Measurements from ENCODE around the gene ACTBL2. TPM values are rescaled to one million over a fixed set of nuclear protein-coding genes. Genes with fewer than 3 reads are reported as not detected.
"Not testable (repeated sequence)": the region's sequence is repeated elsewhere in the genome, so short reads cannot be mapped to it uniquely, and the experiment has no call there.

The ACTBL2 gene
- total and polyA plus RNA-seq, 2 donors = 0.07 TPM; not detected in 1

DNA sequence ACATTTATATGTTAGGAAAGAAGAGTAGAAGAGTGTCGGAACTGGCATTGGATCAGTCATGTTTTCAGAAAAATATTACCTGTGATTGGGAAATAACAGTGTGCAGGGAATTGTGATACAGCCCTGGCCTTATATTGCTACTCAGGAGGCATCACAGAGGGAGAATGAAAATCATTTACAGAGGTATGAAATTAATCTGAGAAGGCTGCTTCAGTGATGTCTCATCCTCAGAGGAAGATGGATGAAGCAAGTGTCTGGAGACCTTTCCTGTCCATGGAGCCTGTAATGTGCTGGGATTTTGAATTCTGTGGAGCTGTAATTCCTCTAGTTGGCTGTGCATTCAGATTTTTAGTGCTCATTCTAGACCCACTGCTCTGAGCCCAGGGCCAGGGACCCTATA is 3.8 kb downstream of the ACTBL2 start:
- no peaks in the 10 kb centered on the region for H3K4me1 ChIP-seq (ENCODE audit: control insufficient read depth in 2 of 2, insufficient read depth in 2 of 2, low read length in 2 of 2)
- no peak for DNase-seq (ENCODE audit: low read depth in 6 of 9, low spot score in 9 of 9)
- H3K4me3 ChIP-seq (ENCODE audit: low read length in 2 of 2) = no peak overlapping the region
- H3K27ac ChIP-seq (ENCODE audit: low read depth in 1 of 2, low read length in 1 of 2) = no peak overlapping the region
- no peaks in the 10 kb centered on the region for H3K36me3 ChIP-seq (ENCODE audit: control insufficient read depth in 2 of 2, insufficient read depth in 2 of 2, low read length in 1 of 2)
- WGBS = 96% methylated on average over 1 of the region's 1 CpG
- H3K27me3 ChIP-seq (ENCODE audit: control insufficient read depth in 2 of 2, insufficient read depth in 1 of 2, low read length in 1 of 2) = no peaks in the 10 kb centered on the region
- H3K9me3 ChIP-seq (ENCODE audit: control insufficient read depth in 2 of 2, insufficient read depth in 1 of 2, low read length in 1 of 2) = no peaks in the 10 kb centered on the region

DNA sequence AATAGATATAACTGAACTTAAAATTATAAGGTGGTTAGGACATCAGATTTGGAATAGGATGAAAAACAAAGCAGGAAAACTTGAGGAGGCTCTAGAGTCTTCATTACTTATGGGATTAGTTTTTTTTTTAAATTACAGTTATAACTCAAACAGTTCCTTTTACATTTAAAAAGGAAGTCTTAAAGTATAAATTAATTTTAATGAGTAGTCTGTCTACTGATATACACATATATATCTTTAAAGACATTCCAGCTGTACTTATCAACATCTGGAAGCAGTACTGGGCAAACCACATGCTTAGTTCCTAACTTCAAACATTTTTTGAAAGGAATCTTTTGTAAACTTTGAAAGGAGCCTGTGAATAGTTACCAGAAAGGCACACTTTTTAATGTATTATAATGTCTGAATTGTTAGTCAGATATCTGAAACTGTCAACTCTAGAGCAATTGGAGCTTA is 6.0 kb downstream of the ACTBL2 start:
- Histone ChIP-seq H3K9me3 (ENCODE audit: control insufficient read depth in 2 of 2, insufficient read depth in 1 of 2, low read length in 1 of 2) (no peaks in the 10 kb centered on the region), H3K4me3 (ENCODE audit: low read length in 2 of 2) (no peak overlapping the region), H3K36me3 (ENCODE audit: control insufficient read depth in 2 of 2, insufficient read depth in 2 of 2, low read length in 1 of 2) (no peaks in the 10 kb centered on the region), H3K27ac (ENCODE audit: low read depth in 1 of 2, low read length in 1 of 2) (no peak overlapping the region), H3K4me1 (ENCODE audit: control insufficient read depth in 2 of 2, insufficient read depth in 2 of 2, low read length in 2 of 2) (no peaks in the 10 kb centered on the region), H3K27me3 (ENCODE audit: control insufficient read depth in 2 of 2, insufficient read depth in 1 of 2, low read length in 1 of 2) (no peaks in the 10 kb centered on the region)
- no peak for DNase-seq (ENCODE audit: low read depth in 6 of 9, low spot score in 9 of 9)

DNA sequence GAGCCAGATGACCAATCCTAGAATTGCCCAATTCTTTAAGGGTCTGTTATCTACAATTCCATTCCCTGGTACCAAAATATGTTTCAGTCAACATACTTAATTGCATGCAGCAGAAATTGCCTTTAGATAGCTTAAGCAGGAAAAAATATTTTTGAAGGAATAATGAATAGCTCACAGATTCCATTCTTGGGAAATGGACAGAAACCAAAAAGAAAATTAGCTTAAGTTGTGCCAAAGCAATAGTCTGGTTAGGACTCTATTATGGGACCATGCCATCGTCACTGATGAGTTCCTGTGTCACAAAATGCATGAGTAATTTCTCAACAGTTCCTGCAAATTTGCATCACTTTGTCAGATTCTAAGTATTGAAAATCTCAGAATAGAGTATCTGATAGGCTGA is 12.3 kb downstream of the ACTBL2 start:
- H3K27me3 ChIP-seq (ENCODE audit: control insufficient read depth in 2 of 2, insufficient read depth in 1 of 2, low read length in 1 of 2) = no peaks in the 10 kb centered on the region
- H3K27ac ChIP-seq (ENCODE audit: low read depth in 1 of 2, low read length in 1 of 2) = no peak overlapping the region
- 94% methylated on average over 1 of the region's 1 CpG for WGBS
- H3K4me1 ChIP-seq (ENCODE audit: control insufficient read depth in 2 of 2, insufficient read depth in 2 of 2, low read length in 2 of 2) = no peaks in the 10 kb centered on the region
- no peak for DNase-seq (ENCODE audit: low read depth in 6 of 9, low spot score in 9 of 9)
- no peaks in the 10 kb centered on the region for H3K36me3 ChIP-seq (ENCODE audit: control insufficient read depth in 2 of 2, insufficient read depth in 2 of 2, low read length in 1 of 2)
- no peaks in the 10 kb centered on the region for H3K9me3 ChIP-seq (ENCODE audit: control insufficient read depth in 2 of 2, insufficient read depth in 1 of 2, low read length in 1 of 2)
- no peak overlapping the region for H3K4me3 ChIP-seq (ENCODE audit: low read length in 2 of 2)

- Histone ChIP-seq H3K36me3 (ENCODE audit: control insufficient read depth in 2 of 2, insufficient read depth in 2 of 2, low read length in 1 of 2) (no peaks in the 10 kb centered on the region), H3K27me3 (ENCODE audit: control insufficient read depth in 2 of 2, insufficient read depth in 1 of 2, low read length in 1 of 2) (no peaks in the 10 kb centered on the region), H3K27ac (ENCODE audit: low read depth in 1 of 2, low read length in 1 of 2) (no peak overlapping the region), H3K9me3 (ENCODE audit: control insufficient read depth in 2 of 2, insufficient read depth in 1 of 2, low read length in 1 of 2) (no peaks in the 10 kb centered on the region), H3K4me3 (ENCODE audit: low read length in 2 of 2) (no peak overlapping the region), H3K4me1 (ENCODE audit: control insufficient read depth in 2 of 2, insufficient read depth in 2 of 2, low read length in 2 of 2) (no peaks in the 10 kb centered on the region)
- no peak for DNase-seq (ENCODE audit: low read depth in 6 of 9, low spot score in 9 of 9)
- 95% methylated on average over 5 of the region's 5 CpGs for WGBS
Observed at GRCh38 chr5:57468481-57469163, 14.0 kb downstream of the ACTBL2 start.

DNA sequence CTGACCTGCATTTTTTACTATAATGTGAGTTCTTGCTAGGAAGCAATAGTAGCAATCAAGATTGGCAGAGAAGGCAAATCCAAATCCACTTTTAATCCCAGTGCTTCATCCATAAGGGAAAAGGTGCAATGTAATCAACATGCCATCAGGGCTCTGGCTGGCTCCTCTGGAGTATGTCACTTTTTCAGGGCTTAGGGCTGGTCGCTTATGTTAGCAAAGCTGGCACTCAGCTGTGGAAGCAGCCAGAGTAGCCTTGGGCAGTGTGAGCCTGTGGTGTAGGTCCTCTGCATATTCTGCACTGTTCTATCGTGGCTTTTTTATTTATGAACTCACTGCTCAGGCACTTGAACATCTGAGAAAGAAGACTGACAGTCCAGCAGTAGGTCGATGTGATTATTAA is 16.1 kb downstream of the ACTBL2 start:
- WGBS = 53% methylated on average over 3 of the region's 3 CpGs
- no peaks in the 10 kb centered on the region for H3K36me3 ChIP-seq (ENCODE audit: control insufficient read depth in 2 of 2, insufficient read depth in 2 of 2, low read length in 1 of 2)
- no peak overlapping the region for H3K4me3 ChIP-seq (ENCODE audit: low read length in 2 of 2)
- no peaks in the 10 kb centered on the region for H3K4me1 ChIP-seq (ENCODE audit: control insufficient read depth in 2 of 2, insufficient read depth in 2 of 2, low read length in 2 of 2)
- no peak for DNase-seq (ENCODE audit: low read depth in 6 of 9, low spot score in 9 of 9)
- H3K9me3 ChIP-seq (ENCODE audit: control insufficient read depth in 2 of 2, insufficient read depth in 1 of 2, low read length in 1 of 2) = no peaks in the 10 kb centered on the region
- H3K27me3 ChIP-seq (ENCODE audit: control insufficient read depth in 2 of 2, insufficient read depth in 1 of 2, low read length in 1 of 2) = no peaks in the 10 kb centered on the region
- H3K27ac ChIP-seq (ENCODE audit: low read depth in 1 of 2, low read length in 1 of 2) = no peak overlapping the region

DNA sequence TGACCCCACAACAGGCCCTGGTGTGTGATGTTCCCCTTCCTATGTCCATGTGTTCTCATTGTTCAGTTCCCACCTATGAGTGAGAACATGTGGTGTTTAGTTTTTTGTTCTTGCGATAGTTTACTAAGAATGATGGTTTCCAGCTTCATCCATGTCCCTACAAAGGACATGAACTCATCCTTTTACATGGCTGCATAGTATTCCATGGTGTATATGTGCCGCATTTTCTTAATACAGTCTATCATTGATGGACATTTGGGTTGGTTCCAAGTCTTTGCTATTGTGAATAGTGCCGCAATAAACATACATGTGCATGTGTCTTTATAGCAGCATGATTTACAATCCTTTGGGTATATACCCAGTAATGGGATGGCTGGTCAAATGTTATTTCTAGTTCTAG is 22.6 kb downstream of the ACTBL2 start:
- H3K4me1 ChIP-seq (ENCODE audit: control insufficient read depth in 2 of 2, insufficient read depth in 2 of 2, low read length in 2 of 2); H3K4me3 ChIP-seq (ENCODE audit: low read length in 2 of 2); H3K36me3 ChIP-seq (ENCODE audit: control insufficient read depth in 2 of 2, insufficient read depth in 2 of 2, low read length in 1 of 2); H3K27me3 ChIP-seq (ENCODE audit: control insufficient read depth in 2 of 2, insufficient read depth in 1 of 2, low read length in 1 of 2); DNase-seq (ENCODE audit: low read depth in 6 of 9, low spot score in 9 of 9); H3K27ac ChIP-seq (ENCODE audit: low read depth in 1 of 2, low read length in 1 of 2); H3K9me3 ChIP-seq (ENCODE audit: control insufficient read depth in 2 of 2, insufficient read depth in 1 of 2, low read length in 1 of 2): not testable (repeated sequence)
- 98% methylated on average over 3 of the region's 3 CpGs for WGBS

GRCh38 chr5:57458443-57458842 is 24.2 kb downstream of the ACTBL2 start:
- Histone ChIP-seq H3K27me3 (ENCODE audit: control insufficient read depth in 2 of 2, insufficient read depth in 1 of 2, low read length in 1 of 2) (no peaks in the 10 kb centered on the region), H3K4me3 (ENCODE audit: low read length in 2 of 2) (no peak overlapping the region), H3K4me1 (ENCODE audit: control insufficient read depth in 2 of 2, insufficient read depth in 2 of 2, low read length in 2 of 2) (peaks cover 0 to 2% of the 10 kb centered on the region in 2 donors), H3K9me3 (ENCODE audit: control insufficient read depth in 2 of 2, insufficient read depth in 1 of 2, low read length in 1 of 2) (no peaks in the 10 kb centered on the region), H3K36me3 (ENCODE audit: control insufficient read depth in 2 of 2, insufficient read depth in 2 of 2, low read length in 1 of 2) (no peaks in the 10 kb centered on the region), H3K27ac (ENCODE audit: low read depth in 1 of 2, low read length in 1 of 2) (no peak overlapping the region)
- DNase-seq (ENCODE audit: low read depth in 6 of 9, low spot score in 9 of 9) = no peak

DNA sequence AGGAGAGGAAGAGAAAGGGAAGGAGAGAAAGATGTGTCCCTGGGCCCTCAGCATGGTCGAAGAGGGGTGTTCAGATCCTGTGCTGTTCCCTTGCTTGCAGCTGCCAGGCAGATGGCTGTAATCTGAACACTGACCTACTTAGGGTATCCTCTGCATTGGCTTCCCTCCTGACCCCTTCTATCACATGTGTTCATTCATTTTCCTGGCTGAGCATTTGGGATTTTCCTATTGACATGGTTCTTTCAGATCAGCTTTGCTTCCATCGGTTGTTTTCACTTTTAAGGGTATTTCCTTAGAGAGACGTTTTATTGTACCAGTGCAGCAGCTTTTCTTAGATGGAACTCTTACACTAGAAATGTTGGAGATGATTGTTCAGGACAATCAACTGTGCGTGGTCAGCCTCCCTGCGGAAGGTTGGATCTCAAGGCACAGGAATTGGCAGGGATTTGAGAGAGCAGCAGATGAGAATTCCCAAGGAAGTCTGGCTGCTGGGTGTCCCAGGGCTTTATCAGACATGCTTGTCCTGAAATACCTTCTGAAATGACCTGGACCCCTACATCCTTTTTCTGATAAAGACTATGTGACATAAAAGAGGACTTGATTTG is 26.0 kb downstream of the ACTBL2 start:
- 92% methylated on average over 5 of the region's 5 CpGs for WGBS
- Histone ChIP-seq H3K27ac (ENCODE audit: low read depth in 1 of 2, low read length in 1 of 2) (peak overlapping the region in 1 of 2 donors; percentile 16), H3K4me1 (ENCODE audit: control insufficient read depth in 2 of 2, insufficient read depth in 2 of 2, low read length in 2 of 2) (peaks cover 0 to 5% of the 10 kb centered on the region in 2 donors), H3K36me3 (ENCODE audit: control insufficient read depth in 2 of 2, insufficient read depth in 2 of 2, low read length in 1 of 2) (no peaks in the 10 kb centered on the region), H3K27me3 (ENCODE audit: control insufficient read depth in 2 of 2, insufficient read depth in 1 of 2, low read length in 1 of 2) (no peaks in the 10 kb centered on the region), H3K4me3 (ENCODE audit: low read length in 2 of 2) (no peak overlapping the region), H3K9me3 (ENCODE audit: control insufficient read depth in 2 of 2, insufficient read depth in 1 of 2, low read length in 1 of 2) (no peaks in the 10 kb centered on the region)
- DNase-seq (ENCODE audit: low read depth in 6 of 9, low spot score in 9 of 9) = no peak

GRCh38 chr5:57455511-57456455 is 26.8 kb downstream of the ACTBL2 start:
- H3K27me3 ChIP-seq (ENCODE audit: control insufficient read depth in 2 of 2, insufficient read depth in 1 of 2, low read length in 1 of 2) = no peaks in the 10 kb centered on the region
- H3K4me3 ChIP-seq (ENCODE audit: low read length in 2 of 2) = no peak overlapping the region
- H3K36me3 ChIP-seq (ENCODE audit: control insufficient read depth in 2 of 2, insufficient read depth in 2 of 2, low read length in 1 of 2) = no peaks in the 10 kb centered on the region
- 96% methylated on average over 16 of the region's 16 CpGs for WGBS
- H3K9me3 ChIP-seq (ENCODE audit: control insufficient read depth in 2 of 2, insufficient read depth in 1 of 2, low read length in 1 of 2) = no peaks in the 10 kb centered on the region
- H3K4me1 ChIP-seq (ENCODE audit: control insufficient read depth in 2 of 2, insufficient read depth in 2 of 2, low read length in 2 of 2) = peaks cover 0 to 9% of the 10 kb centered on the region in 2 donors
- no peak for DNase-seq (ENCODE audit: low read depth in 6 of 9, low spot score in 9 of 9)
- peak overlapping the region in 1 of 2 donors; percentile 51 for H3K27ac ChIP-seq (ENCODE audit: low read depth in 1 of 2, low read length in 1 of 2)

All from thymus (tissue), 11 donors.